ENCODE measurements around the gene PNPLA7.
"Not testable (repeated sequence)": the region's sequence is repeated elsewhere in the genome, so short reads cannot be mapped to it uniquely, and the experiment has no call there.

The PNPLA7 gene

DNA sequence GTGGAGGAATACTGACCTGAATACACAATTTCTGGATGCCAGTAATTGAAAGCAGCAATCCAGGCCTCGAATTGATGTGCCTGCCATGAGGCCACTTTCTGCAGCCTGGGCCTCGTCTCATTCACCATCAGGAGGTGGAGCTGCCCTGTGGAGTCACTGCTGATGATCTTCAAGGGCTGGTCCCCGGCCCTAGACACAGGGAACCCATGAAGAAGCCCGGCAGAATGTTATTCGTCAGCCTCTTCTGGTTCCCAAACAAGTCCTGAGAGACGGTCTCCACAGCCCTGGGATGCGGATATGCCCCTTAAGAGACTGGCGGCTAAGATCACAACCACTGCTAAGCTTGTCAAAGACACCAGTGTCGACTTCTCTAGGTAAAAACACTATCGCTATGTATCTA lies 24.0 kb upstream of the PNPLA7 start:
- DNase-seq, result no peak

DNA sequence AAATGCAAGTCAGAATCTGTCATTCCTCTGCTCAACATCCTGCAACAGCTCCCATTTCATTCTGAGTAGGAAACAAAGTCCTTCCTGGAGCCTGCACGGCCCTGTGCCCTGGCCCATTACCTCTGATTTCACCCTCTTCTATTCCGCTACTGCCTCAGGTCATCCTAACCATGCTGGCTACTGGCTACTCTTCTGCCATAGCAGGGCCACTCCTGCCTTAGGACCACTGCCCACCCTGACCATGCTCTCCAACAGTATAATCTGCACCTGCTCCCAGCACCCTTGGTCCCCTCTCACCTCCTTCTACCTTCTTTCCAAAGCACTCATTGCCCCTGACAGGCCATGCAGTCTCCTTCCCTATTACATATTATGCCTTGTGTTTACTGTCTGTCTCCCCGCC lies 20.4 kb upstream of the PNPLA7 start:
- DNase-seq, result no peak

DNA sequence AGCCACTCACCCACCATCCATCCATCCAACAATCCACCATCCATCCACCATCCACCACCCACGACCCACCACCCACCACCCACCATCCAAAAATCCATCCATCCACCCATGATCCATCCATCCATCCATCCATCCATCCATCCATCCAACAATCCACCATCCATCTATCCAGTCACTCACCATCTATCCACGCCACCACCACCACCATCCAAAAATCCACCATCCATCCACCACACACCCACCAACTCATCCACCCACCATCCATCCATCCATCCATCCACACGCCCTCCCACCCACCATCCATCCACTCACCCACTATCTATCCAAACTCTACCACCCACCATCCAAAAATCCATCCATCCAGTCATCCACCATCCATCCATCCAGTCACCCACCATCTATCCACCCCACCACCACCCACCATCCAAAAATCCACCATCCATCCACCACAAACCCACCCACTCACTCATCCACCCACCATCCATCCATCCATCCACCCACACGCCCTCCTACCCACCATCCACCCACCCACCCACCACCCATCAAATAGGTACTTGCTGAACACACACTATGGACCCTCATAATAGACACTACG lies 19.5 kb upstream of the PNPLA7 start:
- DNase-seq, result no peak

DNA sequence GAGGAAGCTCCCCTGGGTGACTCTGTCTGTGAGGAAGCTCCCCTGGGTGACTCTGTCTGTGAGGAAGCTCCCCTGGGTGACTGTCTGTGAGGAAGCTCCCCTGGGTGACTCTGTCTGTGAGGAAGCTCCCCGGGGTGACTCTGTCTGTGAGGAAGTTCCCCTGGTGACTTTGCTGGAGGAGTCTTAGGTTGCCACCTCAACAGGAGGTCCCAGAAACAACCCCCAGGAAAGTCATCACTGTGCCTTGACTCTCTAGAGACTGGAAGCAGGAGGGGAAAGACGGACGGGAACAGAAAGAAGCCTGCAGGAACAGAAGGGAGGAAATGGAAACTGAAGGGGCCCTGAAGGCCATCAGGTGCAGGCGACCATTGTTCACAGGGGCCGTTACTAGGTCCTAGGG lies 18.2 kb upstream of the PNPLA7 start:
- not testable (repeated sequence) for DNase-seq

DNA sequence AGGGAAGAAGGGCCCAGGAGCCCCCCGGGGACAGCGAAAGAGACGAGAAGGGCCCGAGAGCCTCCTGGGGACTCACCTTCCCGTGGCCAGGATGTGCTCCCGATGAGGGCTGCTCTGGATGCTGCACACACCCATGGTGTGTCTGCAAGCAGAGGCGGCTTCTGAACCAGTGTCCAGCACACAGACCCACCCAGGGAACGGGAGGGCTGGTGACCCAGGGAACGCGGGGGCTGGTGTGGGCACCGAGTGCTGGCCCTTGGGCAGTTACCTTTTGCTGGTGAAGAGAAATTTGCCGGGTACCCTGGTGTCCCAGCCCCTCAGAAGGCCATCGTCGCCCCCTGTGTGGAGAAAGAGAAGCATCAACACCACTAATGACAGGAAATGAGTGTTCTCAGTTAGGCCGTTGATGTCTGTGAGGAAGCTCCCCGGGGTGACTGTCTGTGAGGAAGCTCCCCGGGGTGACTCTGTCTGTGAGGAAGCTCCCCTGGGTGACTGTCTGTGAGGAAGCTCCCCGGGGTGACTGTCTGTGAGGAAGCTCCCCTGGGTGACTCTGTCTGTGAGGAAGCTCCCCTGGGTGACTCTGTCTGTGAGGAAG lies 14.7 kb upstream of the PNPLA7 start:
- no peak for DNase-seq

DNA sequence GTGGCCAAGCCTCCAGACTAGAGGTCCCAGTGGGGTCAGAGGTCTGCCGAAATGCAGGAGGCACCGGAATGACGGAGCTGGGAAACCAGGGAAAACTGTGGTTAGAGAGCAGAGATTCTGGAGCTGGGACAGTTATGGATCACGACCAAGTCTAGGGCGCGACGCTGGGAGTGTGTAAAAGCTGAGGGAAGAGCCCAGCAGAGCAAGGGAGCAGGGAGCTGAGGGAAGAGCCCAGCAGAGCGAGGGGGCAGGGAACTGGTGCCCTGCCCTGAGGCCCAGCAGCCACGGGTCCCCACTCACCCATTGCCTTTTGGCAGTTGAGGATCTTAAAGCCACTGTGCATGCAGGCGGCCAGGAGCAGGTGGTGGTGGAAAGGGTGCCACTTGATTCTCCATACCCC lies 13.9 kb upstream of the PNPLA7 start:
- DNase-seq, result no peak

DNA sequence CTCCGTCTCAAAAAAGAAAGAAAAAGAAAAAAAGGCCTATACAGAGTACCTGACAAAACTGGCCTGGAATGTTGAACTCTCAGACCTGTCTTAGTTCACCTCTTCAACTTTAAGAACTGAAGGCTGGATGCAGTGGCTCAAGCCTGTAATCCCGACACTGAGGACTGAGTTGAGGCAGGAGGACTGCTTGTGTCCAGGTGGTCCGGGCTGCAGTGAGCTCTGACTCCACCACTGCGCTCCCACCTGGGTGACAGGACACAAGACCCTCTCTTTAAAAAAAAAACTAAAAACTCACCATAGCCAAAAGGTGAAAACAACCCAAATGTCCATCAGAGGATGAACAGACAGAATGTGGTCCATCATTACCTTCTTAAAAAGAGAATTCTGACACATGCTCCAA lies 7.9 kb upstream of the PNPLA7 start:
- DNase-seq, result no peak

DNA sequence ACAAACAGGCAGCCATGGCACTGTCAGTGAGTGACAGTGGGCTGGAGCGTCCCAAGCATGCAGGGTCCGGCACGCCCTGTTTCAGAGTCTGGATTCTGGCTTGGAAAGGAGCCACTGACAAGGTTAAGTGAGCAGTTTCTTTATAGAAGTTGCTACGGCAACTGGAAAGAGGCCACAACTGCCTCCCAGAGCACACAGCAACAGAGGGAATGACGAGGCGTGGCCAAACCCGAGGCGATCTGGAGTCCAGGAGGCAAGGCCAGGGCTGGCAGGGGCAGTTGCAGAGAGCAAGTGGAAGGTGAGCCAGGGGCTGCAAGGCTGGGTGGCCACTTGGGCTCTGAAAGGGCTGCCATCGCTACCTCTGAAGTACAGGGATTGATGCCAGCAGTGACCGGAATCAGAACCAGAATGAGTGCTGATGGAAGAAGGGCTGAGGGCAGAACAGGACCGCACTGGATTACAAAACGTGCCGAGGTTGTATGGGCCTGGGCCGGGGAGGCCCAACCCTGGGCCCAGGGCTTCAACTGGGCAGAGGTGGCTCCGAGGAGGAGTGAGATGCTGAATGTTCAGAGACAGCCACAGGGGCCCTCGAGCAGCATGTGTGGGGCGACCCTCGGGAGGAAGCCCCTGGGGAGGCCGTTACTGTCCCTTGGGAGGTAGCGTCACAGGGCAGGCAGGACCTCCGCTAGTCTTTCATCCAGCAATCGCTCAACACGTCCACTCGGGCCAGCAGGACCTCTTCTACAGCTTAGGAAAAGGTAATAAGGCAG lies 6.1 kb upstream of the PNPLA7 start:
- DNase-seq, result no peak

DNA sequence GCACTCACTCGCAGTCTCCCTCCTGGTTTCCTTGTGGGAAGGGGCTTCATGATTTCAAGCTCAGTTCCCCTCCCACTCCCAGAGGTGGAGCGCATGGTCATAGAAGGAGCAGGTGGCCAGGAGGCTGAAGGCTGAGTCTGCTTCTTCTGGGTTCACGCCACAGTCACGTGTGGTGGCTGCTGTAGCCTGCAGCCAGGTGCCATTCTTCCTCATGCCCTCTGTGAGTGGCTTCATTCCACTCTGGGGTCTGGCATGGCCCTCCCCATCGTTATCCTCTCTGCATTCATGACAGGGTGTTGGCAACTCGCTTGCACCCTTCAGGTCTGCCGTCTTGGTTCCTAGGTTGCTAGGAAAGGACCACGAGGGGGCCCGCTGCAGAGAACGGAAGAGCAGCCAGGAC lies 5.0 kb upstream of the PNPLA7 start:
- DNase-seq, result no peak

DNA sequence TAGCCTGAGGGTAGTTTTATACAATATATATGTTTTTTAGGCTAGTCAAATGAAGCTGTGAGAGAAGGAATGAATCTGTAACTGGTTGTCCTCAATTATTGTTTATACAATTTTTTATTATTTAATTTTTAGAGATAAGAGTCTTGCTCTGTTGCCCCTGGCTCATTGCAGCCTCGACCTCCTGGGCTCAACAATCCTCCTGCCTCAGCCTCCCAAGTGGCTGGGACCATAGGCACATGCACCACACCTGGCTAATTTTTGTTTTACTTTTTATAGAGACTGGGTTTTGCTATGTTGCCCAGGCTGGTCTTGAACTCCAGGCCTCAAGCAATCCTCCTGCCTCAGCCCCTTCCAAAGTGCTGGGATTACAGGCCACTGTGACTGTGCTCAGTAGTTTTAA lies 4.1 kb upstream of the PNPLA7 start:
- no peak for DNase-seq

DNA sequence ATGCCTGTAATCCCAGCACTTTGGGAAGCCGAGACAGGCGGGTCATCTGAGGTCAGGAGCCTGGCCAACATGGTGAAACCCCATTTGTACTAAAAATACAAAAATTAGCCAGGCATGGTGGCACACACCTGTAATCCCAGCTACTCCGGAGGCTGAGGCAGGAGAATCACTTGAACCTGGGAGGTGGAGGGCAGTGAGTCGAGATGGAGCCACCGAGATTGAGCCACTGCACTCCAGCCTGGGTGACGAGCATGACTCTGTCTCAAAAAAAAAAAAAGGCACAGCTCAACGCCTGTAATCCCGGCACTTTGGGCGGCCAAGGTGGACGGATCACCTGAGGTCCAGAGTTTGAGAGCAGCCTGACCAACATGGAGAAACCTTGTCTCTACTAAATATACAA lies 3.5 kb upstream of the PNPLA7 start:
- DNase-seq, result not testable (repeated sequence)

DNA sequence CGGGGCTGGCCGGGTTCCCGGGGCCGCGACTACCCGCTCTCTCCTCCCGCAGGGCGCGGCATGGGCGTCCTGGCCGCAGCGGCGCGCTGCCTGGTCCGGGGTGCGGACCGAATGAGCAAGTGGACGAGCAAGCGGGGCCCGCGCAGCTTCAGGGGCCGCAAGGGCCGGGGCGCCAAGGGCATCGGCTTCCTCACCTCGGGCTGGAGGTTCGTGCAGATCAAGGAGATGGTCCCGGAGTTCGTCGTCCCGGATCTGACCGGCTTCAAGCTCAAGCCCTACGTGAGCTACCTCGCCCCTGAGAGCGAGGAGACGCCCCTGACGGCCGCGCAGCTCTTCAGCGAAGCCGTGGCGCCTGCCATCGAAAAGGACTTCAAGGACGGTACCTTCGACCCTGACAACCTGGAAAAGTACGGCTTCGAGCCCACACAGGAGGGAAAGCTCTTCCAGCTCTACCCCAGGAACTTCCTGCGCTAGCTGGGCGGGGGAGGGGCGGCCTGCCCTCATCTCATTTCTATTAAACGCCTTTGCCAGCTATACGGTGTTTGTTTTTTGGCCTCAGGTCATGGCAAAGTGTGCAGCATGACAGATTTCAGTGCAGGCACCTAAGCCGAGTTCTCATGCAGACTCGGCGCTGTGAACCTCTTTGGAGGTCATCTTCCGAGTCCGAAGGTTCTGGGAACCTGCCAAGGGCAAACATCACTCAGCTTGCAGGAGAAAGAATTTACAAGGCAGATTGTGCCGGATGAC lies 2.0 kb upstream of the PNPLA7 start:
- DNase-seq, result no peak

DNA sequence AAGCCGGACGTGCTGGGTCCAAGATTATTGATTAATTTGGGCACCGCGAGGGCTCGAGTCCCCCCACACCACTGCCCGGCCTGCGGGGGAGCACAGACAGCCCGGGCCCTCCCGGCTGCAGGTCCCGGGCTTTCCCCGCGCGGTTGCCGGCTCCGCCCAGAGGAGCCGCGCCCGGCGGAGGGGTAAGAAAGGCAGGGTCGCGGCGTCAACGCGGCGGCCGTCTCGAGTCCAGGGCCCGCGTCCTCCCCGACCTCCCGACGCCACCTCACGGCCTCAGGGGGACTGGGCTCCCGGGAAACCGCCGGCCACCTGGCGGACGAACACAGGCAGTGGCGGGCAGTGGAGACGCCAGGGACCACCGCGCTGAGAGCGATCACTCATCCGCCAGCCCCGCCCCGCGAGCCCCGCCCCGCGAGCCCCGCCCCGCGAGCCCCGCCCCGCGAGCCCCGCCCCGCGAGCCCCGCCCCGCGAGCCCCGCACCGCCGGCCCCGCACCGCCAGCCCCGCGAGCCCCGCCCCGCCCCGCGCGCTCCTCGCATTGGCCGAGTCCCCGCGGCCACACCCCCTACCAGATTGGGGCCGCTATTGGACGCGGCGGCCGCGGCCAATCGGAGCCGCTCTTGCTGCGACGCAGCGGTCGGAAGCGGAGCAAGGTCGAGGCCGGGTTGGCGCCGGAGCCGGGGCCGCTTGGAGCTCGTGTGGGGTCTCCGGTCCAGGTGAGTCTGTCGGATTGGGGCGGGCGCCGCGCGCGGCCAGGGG lies 1.2 kb upstream of the PNPLA7 start, which contains the start of gene MRPL41:
Gene MRPL41, plus strand, starts transcription at position 616 of the 758 bp plus-strand sequence. CDS start 203 bp downstream, outside the sequence.
- peak; percentile 88 for DNase-seq

DNA sequence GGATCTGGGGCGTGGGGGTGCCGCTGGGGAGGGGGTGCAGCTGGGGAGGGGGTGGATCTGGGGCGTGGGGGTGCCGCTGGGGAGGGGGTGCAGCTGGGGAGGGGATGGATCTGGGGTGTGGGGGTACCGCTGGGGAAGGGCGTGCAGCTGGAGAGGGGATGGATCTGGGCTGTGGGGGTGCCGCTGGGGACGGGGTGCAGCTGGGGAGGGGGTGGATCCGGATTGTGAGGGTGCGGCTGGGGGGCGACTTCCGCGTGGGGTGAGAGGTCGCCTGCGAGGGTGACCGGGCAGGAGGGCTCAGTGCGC lies 709 bp upstream of the PNPLA7 start:
- not testable (repeated sequence) for DNase-seq

DNA sequence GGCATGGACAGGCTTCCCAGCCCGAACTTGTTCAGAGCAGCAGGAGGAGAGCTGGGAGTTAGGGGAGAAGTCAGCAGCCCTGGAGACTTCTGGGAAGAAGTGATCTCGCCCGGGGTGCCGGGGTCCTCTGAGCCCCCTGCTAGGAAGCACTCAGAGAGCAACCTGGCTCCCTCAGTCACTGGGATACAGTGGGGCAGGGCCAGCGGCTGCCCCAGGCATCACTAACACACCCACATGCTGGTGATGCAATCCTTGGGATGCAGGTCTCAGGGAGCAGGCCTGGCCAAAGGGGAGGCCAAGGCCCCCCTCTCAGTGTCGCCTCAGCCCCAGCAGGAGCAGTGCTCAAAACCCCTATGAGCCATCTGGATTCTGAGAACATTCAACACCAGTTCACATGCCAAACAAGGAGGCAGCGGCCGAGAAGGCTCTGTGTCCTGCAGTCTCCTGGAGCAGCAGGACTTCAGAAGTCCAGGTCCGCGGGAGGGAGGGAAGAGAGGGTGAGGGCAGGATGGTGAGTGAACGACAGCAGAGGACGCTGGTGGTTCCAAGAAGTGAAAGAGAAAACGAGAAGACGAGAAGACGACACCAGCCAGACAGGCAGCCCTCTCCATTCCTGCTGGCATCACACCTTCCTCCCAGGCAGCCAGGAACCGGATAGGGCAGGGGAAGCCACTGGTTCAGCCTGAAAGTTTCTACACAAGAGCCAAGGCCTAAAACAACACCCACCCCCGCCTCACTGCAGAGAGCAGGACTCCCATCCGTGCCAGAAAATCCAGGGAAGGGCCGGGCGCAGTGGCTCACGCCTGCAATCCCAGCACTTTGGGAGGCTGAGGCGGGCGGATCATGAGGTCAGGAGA lies 2.3 kb downstream of the PNPLA7 start:
- no peak for DNase-seq

DNA sequence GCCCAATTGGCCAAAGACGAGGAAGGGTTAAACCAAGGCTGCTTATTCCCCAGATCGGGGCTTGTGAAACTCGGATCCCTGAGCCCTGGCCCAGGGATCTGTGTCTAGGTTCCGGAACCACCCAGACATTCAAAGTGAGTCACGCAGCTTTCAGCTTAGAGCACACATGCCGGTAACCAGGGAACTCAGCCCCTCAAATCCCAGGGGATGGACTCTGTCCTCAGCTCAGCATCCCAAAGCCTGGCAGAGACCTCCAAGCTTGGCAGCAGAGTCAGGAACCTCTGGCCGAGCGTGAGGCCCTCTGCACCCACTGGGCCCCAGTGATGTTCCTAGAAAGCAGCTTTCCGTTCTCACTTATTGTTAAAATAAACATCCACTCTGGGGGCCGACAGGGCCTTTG lies 5.1 kb downstream of the PNPLA7 start:
- no peak for DNase-seq

DNA sequence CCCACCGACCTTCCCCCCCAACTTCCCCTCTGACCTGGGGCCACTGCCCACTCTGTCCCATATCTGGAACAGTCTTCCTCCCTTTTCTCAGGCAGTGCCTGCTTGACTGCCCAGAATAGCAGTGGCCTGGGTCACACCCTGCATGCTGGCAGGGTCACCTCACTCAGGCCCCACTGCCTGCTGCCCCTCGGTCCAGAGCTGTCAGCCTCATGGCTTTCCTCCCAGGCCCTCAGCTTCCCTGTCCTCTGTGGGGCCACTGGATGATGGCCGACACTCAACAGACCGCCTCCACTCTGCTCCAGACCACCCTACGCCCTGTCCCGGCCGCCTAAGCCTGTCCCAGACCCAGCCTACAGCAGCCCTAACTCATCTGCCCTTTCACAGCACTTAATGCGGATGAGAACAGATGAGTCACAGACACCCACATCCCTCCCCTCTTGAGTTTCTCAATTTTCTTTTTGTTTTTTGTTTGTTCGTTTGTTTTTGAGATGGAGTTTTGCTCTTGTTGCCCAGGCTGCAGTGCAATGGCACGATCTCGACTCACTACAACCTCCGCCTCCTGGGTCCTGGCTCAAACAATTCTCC lies 5.9 kb downstream of the PNPLA7 start:
- no peak for DNase-seq

DNA sequence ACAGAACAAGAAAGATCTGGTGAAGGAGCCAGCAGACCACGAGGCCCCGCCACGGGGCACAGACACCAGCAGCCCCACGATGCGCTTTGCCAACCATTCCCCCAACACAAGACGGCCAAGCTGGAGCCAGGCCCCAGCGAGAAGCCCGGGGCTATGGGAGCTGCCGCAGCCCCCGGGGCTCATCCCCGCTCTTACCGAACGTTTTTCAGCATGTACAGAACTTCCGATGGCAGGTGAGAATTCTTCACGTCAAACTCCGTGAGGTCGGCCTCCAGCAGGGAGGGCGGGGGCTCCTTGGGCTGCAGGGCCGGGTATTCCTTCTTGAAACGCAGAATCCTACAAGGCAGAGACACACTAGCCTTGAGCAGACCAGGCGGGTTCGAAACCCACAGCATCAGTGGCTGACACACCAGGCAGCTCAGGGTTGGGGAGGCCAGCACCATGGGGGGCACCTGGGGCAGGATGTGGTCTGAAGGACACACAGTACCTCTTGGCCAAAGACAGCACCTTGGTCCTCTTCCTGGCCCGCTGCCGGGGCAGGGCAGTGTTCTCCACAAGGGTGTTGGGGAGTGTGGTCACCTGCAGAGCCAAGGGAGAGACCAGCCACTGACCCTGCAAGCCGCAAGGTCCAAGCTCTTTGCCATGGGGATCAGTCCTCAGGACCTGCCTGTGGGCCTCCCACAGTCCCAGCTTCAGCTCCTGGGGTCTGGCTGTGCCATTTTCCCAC lies 6.8 kb downstream of the PNPLA7 start:
- no peak for DNase-seq

DNA sequence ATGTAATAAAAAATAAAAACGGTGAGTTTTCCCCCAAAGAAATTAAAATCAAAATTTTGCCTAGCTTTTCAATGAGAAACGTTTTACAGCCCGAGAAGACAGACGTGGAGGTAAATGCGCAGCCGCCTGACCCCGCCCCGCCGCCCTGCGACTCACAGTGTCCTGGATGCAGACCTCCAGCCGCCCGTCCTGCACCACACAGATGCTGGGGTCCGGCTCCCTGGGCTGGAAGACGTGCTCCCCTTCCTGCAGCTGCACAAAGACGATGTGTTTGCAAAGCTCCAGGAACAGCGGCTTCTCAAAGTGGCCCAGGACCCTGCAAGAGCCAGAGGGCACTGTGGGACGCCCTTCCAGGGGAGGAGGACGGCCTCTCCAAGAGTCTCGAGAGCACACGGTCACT lies 7.7 kb downstream of the PNPLA7 start:
- DNase-seq, result no peak

DNA sequence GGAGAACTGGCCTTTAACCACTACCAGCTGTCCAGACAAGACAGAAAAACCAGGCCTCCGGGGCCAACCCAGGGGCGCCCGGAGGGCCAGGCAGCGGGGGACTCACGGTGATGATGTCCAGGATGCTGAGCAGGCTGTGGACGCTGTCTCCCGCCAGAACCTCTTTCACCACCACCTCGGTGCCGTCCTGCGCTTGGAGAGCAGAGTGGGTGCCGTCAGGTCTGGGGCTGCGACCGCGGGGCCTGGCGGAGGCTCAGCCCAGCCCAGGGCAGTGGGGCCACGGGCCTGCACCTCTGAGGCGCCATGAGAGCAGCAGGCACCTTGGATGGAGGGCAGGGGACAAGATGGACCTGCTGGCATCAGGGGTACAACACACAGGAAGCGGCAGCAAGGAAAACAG lies 9.7 kb downstream of the PNPLA7 start:
- DNase-seq, result no peak

DNA sequence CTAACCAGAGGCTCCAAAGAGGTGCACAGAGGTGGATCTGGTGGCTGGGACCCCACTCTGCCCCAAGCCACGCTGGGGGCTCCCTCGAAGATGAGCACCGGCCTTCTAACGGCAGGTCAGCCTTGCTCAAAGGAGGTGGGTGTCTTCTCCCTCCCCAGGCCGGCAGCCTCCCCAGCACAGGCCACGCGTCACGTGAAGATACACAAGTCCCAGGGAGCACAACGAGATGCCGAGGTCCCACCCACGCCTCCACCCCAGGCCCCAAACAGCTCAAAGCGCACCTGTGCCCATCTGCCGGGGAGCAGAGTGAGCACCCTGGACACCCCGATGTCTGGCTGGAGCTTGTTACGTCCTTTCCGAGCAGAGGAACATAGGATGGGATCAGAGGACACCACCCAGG lies 12.1 kb downstream of the PNPLA7 start:
- DNase-seq, result no peak

Data from CD4-positive, alpha-beta T cell treated with Interleukin-4 for 4 hours (primary cell).